GM21447 (cell line): Measurements from ENCODE around the gene ROM1.
"Not testable (repeated sequence)": the region's sequence is repeated elsewhere in the genome, so short reads cannot be mapped to it uniquely, and the experiment has no call there.

ENCODE experiments used
- ATAC-seq: cut with Tn5 transposase; IDR thresholded peaks from one replicate; pipeline ENCODE4 v1.9.1; 2021; ENCODE audit not compliant: unreplicated experiment

The ROM1 gene, protein sequence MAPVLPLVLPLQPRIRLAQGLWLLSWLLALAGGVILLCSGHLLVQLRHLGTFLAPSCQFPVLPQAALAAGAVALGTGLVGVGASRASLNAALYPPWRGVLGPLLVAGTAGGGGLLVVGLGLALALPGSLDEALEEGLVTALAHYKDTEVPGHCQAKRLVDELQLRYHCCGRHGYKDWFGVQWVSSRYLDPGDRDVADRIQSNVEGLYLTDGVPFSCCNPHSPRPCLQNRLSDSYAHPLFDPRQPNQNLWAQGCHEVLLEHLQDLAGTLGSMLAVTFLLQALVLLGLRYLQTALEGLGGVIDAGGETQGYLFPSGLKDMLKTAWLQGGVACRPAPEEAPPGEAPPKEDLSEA

GRCh38 chr11:62612366-62613290 is at the start of gene ROM1, which contains the start of gene EML3:
Gene ROM1, plus strand, starts transcription at chr11:62613257. Its CDS starts 25 bp downstream, at chr11:62613282.
Gene EML3, minus strand, starts transcription at chr11:62612775. Its CDS starts 318 bp downstream, at chr11:62612457.
- ATAC-seq, result peak; percentile 74

- ATAC-seq, result no peak
These were observed 47.8 kb upstream of the ROM1 start for GRCh38 chr11:62565100-62565802.

DNA sequence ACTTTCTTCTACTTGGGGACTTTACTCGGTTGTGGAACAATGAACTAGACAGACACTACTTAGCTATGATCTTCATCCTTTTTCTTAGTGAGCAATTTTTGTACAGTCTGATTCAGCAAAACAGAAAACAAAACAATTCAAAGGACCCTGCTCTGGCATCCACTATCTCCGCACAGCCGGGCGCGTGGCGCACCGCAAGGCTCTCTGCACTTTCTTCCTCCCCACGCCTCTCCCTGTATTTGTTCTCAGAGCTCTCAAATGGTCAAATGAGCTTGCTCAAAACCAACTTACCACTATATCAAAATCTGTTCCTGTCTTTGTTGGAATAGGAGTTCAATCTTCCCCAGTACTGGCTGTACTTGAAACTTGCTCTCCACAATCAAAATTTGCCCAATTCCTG is 46.8 kb upstream of the ROM1 start:
- no peak for ATAC-seq

- no peak for ATAC-seq
These were observed 45.9 kb upstream of the ROM1 start for GRCh38 chr11:62567018-62567633.

DNA sequence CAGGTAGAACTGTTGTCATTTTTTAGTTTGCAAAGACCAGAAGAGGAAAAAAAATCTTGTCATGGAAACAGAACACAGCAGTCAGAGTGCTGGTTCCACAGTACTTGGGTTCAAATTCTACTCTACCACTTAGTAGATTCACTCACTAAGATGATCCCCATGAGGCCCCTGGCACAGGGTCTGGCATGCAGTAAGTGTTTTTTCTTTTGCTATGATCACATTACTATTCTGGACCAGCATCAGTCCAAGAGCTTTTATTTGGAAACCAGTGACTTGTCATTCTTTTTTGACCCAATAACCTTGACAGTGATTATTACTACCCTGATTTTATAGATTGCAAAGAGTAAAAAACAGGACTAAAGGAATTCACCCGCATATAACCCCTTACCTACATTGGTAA is 43.4 kb upstream of the ROM1 start:
- ATAC-seq, result no peak

- ATAC-seq, result not testable (repeated sequence)
These were observed 42.2 kb upstream of the ROM1 start for GRCh38 chr11:62570903-62571302.

DNA sequence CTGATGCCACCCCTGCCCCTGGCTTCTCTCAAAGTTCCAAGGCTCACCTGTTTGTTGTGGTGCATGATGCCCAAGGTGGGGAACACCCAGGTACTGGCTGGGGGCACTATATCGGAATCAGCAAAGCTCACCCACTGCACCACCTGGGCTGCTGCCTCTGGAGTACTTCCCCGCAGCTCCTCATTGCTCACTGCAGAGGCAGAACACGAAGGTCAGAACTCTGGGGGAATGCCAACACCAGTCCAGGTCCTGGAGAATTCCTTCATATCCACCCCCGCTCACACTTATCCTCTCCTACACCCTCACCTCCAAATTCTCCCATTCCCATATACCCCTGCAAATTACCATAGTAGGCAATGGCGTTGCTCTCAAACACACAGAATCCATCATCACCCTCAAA is 41.6 kb upstream of the ROM1 start:
- ATAC-seq, result not testable (repeated sequence)

- no peak for ATAC-seq
These were observed 40.6 kb upstream of the ROM1 start for GRCh38 chr11:62572431-62572830.

DNA sequence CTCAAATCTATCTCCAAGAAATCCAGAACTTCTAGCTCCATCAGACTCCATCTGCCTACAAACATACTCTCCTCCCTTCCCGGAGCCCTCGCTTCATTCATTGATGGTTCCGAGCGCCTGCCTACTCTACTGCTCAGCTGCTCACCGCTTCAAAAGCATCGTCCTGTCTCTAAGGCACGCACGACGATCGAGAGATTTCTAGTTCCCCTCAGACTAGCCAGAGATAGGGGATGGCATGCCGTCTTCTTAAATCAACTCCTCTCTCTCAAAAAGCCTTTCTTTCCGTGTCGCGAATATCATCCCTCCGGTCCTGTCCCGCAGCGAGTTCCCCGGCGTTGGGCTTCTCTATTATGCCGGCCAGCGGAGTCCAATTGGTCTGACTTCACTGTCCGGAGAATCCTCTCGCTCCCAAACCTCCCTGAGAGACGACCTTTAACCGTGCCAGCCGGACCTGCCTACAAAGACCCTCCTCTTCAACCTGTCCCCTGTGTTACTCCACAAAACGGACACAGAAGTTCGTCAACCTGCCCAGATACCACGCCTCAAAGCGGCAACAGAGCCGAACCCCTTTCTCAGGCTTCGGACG is 40.0 kb upstream of the ROM1 start:
- ATAC-seq, result no peak

- ATAC-seq, result peak; percentile 85
These were observed 39.3 kb upstream of the ROM1 start, which contains the start of gene EEF1G for GRCh38 chr11:62573592-62574362. Gene EEF1G, minus strand, starts transcription at chr11:62573891. Its CDS starts 49 bp downstream, at chr11:62573842.

DNA sequence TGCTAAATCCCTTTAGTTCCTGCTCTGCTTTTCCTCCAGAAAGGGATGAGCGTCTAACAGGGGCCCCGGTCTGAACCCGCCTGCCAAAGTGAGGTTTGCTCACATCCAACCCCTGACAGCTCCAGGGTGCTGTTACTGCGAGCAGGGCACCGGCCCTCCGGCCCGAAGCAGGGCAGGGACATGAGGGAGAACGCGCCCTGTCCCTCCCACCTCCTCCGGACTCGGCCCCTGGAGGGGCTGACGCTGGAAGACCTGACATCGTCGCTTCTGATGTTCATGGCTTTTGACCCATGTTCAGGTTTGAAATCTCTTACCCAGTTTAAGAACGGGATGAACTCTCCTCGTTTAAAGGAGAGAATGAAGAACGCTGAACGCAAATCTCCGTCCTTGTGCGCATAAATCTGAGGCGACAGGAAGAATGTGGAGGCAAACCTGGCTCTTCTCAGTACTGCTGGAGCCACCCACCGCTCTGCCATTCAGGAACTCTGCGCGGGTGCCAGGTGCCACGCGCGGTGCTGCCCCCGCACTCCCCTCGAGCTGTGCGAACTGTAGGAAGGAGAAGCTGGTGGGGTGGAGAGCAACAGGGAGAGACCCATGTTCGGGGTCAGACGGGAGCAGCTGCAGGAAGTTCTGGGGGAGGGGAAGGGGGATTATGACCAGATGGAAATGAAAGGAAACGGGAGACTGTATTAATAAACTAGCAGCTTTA is 38.5 kb upstream of the ROM1 start:
- ATAC-seq, result no peak

GRCh38 chr11:62575156-62575555 is 37.9 kb upstream of the ROM1 start:
- no peak for ATAC-seq

DNA sequence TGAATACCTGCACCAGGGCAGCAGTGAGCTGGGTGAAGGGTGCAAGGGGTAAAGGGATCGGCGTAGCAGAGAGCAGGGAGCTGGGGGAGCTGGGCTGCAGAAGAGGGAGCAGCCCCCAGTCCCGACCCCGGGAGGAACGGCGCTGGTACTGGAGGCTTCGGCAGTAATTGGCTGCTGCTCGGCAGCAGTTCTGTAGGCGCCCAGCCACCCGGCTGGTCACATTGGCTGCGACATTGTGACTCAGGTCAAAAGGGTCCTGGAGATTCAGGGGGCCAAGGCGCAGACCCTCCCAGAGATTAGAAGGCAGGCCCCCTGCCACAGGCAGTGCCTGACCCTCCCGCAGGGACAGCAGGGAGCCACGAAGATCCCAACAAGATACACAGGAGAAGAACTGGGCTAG is 37.2 kb upstream of the ROM1 start:
- no peak for ATAC-seq

GRCh38 chr11:62577046-62577714 is 35.9 kb upstream of the ROM1 start:
- no peak for ATAC-seq

DNA sequence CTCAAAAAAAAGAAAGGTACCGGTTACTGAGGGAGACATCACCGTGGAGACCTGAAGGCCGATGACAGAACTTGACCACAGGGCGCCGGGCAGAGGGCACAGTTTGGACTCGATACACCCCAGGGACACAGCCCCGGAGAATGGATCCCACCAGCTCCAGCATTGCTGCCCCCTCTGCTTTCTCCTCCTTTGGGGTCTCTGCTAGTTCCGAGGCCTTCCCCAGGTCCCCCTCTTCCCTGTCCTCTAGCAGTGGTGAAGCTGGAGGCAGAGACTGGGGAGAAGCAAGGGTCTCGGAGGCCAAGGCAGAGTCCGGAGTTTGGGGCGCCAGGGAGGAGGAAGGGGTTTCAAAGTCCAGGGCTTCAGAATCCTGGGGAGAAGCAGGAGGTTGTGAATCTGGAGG is 34.5 kb upstream of the ROM1 start:
- no peak for ATAC-seq

- ATAC-seq, result no peak
These were observed 33.8 kb upstream of the ROM1 start for GRCh38 chr11:62579252-62579651.

- no peak for ATAC-seq
These were observed 31.9 kb upstream of the ROM1 start for GRCh38 chr11:62580959-62581715.

DNA sequence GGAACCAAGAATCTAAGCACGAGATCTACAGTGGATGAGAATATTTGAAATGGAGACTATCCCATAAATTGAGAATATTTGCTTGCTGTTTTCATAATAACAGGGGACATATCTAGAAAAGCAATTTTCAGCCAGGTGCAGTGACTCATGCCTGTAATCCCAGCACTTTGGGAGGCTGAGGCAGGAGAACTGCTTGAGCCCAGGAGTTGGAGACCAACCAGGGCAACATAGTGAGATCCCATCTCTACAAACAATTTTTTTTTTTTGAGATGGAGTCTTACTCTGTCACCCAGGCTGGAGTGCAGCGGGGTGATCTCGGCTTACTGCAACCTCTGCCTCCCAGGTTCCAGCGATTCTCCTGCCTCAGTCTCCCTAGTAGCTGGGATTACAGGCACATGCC is 31.3 kb upstream of the ROM1 start:
- not testable (repeated sequence) for ATAC-seq
